LNCAP (cell line): Measurements from ENCODE around the gene RSF1.

Experiments used
- TF ChIP-seq, protein P1 (sequence below): fragments of 450-650 bp; IDR thresholded peaks from 2 replicates; pipeline ENCODE4 v1.5.1; 2017; ENCODE audit warnings: mild to moderate bottlenecking

The RSF1 gene

GRCh38 chr11:77793972-77794371, 26.6 kb downstream of the RSF1 start:
- TF ChIP-seq, protein P1, sequence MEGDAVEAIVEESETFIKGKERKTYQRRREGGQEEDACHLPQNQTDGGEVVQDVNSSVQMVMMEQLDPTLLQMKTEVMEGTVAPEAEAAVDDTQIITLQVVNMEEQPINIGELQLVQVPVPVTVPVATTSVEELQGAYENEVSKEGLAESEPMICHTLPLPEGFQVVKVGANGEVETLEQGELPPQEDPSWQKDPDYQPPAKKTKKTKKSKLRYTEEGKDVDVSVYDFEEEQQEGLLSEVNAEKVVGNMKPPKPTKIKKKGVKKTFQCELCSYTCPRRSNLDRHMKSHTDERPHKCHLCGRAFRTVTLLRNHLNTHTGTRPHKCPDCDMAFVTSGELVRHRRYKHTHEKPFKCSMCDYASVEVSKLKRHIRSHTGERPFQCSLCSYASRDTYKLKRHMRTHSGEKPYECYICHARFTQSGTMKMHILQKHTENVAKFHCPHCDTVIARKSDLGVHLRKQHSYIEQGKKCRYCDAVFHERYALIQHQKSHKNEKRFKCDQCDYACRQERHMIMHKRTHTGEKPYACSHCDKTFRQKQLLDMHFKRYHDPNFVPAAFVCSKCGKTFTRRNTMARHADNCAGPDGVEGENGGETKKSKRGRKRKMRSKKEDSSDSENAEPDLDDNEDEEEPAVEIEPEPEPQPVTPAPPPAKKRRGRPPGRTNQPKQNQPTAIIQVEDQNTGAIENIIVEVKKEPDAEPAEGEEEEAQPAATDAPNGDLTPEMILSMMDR: no peak

DNA sequence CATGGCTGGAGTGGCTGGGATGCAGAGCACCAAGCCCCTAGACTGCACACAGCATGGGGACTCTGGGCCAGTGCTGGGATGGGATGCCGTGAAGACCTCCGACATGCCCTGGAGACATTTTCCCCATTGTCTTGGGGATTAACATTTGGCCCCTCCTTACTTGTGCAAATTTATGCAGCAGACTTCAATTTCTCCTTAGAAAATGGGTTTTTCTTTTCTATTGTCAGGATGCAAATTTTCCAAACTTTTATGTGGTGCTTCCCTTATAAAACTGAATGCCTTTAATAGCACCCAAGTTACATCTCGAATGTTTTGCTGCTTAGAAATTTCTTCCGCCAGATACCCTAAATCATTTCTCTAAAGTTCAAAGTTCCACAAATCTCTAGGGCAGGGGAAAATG, 29.2 kb downstream of the RSF1 start:
- TF ChIP-seq, protein P1: no peak

- TF ChIP-seq, protein P1: no peak
Measured at GRCh38 chr11:77789731-77790476, 30.6 kb downstream of the RSF1 start.

DNA sequence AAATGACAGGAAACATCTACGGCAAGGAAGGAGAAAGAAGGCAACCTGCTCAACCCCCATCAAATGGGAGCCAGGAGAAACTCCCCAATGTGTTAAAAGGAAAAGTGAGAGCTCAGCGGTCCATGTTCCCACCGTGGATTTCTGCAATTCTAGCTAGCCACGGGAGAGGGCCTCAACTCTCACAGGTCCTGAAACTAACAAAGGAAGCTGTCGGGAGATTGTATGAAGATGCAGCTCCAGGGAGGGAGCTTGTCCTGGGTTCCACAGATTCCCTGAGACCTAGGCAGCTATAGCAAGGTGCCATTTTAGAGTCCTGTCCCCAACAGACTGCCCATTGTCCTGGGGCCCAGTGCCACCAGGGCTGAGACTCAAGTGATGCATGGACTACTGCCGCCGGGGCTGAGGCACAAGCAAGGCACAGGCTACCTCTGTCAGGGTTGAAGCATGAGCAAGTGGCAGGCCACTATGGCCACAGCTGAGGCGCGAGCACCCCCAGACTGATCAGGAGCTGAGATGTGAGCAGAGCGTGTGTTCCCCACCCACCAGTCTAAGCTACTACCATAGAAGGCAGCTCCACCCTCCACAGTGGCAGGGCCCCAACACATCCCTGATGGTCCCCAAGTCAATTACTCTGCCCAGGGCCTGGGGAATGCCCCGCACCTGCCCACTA, 31.3 kb downstream of the RSF1 start:
- TF ChIP-seq, protein P1: no peak

DNA sequence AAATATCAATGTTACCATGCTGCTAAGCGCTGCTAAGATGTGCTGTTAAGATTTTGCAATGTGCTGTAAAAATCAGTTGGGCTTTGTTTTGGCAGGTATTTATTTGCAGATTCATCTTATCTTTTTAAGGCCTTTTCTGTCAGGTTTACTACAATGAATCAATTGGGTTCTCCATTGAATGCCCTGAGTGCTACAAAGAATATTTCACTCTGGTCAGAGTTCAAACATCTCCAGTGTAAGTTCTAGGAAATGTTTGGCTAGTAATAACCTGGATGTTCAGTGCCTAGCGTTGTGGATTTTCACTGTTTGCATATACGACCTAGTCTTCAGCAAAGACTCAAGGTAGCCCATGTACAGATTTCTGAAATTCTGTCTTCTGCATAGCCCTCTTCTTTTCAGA, 36.0 kb downstream of the RSF1 start:
- TF ChIP-seq, protein P1: no peak

DNA sequence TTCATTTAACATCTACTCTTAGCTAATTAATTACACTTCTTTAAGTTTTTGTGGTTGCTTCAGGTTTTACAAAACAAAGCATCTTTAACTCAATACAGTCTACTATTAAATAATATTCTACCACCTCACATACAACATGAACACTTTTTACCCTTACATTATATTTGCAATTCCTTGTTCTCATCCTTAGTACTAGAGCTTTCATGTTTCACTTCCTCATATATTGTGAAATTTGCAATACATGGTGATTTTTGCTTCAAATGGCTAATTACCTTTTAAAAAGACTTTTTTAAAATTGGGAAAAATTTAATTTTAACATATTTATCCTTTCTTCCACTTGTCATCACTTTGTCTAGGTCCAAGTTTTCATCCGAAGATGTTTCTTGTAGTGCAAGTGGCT, 37.5 kb downstream of the RSF1 start:
- TF ChIP-seq, protein P1: no peak

DNA sequence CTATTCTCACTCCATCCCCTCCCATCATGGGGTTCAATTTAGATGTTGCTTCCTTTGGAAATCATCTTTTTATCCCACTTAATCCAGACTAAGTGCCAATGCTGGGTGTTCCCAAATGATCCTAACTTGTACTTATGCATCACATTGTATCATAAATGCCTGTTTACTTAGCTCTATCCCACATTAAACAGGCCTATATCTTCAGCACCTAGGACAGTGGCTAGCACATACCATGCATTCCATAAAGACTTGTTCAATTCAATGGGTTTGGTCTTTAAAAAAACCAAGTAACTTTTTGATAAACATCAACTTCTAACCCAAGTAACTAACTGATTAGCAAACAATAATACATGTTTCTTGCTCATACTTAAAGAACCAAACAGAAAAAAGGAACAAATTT, 40.6 kb downstream of the RSF1 start:
- TF ChIP-seq, protein P1: no peak
